WTC11 (cell line): ENCODE measurements around the gene PARD3B. TPM values are rescaled to one million over a fixed set of nuclear protein-coding genes. Genes with fewer than 3 reads are reported as not detected.

Experiments used
- ATAC-seq: fragments of 200-7000 bp; cut with Tn5 transposase; 2 replicates; pipeline ENCODE4 v1.10.0; 2021; ENCODE audit warnings: mild to moderate bottlenecking, moderate library complexity
- CTCF ChIA-PET: fragments of 300-600 bp; sonication (Branson Sonifier 250); formaldehyde crosslinking; loops from one replicate; lab custom pipeline; 2021; ENCODE audit warnings: antibody characterized with exemption; lab: Charles Lee
- POLR2A ChIA-PET: fragments of 350-600 bp; sonication (Branson Sonifier 250); formaldehyde crosslinking; loops from one replicate; lab custom pipeline; 2021; ENCODE audit warnings: antibody characterized with exemption; lab: Charles Lee
- DNase-seq: peaks from one replicate; pipeline ENCODE4 v3.0.0; 2021; ENCODE audit warnings: low spot score
- H3K27ac Mint-ChIP-seq: 2 replicates; pipeline ENCODE4 v1.8.0; 2021; ENCODE audit warnings: mixed read lengths
- H3K27me3 Mint-ChIP-seq: 2 replicates; pipeline ENCODE4 v1.8.0; 2021; ENCODE audit warnings: low read depth, mild to moderate bottlenecking, moderate library complexity, mixed read lengths
- H3K36me3 Mint-ChIP-seq: 2 replicates; pipeline ENCODE4 v1.8.0; 2021; ENCODE audit warnings: mixed read lengths
- H3K4me1 Mint-ChIP-seq: 2 replicates; pipeline ENCODE4 v1.8.0; 2022; ENCODE audit warnings: mixed read lengths
- H3K4me3 Mint-ChIP-seq: 2 replicates; pipeline ENCODE4 v1.8.0; 2021; ENCODE audit warnings: mild to moderate bottlenecking, moderate library complexity, mixed read lengths
- H3K9me3 Mint-ChIP-seq: 2 replicates; pipeline ENCODE4 v1.8.0; 2021; ENCODE audit warnings: mixed read lengths
- CREM ChIP-seq: sonication (generic); formaldehyde crosslinking; IDR thresholded peaks from 2 replicates; pipeline ENCODE4 v1.8.1; 2022; ENCODE audit warnings: mild to moderate bottlenecking, missing genetic modification reagents, moderate library complexity
- GTF2I ChIP-seq: fragments of 250-450 bp; sonication (Bioruptor Pico); conservative IDR thresholded peaks from 2 replicates; pipeline ENCODE4 v1.4.0; 2021; ENCODE audit warnings: mild to moderate bottlenecking
- IRF2 ChIP-seq: sonication (generic); formaldehyde crosslinking; IDR thresholded peaks from 2 replicates; pipeline ENCODE4 v1.8.0; 2022; ENCODE audit warnings: low read depth, missing genetic modification reagents, borderline replicate concordance
- NR2C2 ChIP-seq: sonication (generic); formaldehyde crosslinking; IDR thresholded peaks from 2 replicates; pipeline ENCODE4 v1.8.0; 2022; ENCODE audit warnings: mild to moderate bottlenecking, missing genetic modification reagents
- RORB ChIP-seq: fragments of 250-450 bp; sonication (Bioruptor Pico); IDR thresholded peaks from 2 replicates; pipeline ENCODE4 v1.9.0; 2021; ENCODE audit warnings: mild to moderate bottlenecking
- SMAD4 ChIP-seq: sonication (generic); formaldehyde crosslinking; IDR thresholded peaks from 2 replicates; pipeline ENCODE4 v1.8.0; 2022; ENCODE audit warnings: mild to moderate bottlenecking, missing genetic modification reagents
- SOX15 ChIP-seq: fragments of 250-450 bp; sonication (Bioruptor Pico); IDR thresholded peaks from 2 replicates; pipeline ENCODE4 v1.9.0; 2021; ENCODE audit warnings: mild to moderate bottlenecking
- TEAD1 ChIP-seq: sonication (generic); formaldehyde crosslinking; IDR thresholded peaks from 2 replicates; pipeline ENCODE4 v1.8.0; 2022; ENCODE audit warnings: mild to moderate bottlenecking, missing genetic modification reagents
- TEAD4 ChIP-seq: sonication (generic); formaldehyde crosslinking; IDR thresholded peaks from 2 replicates; pipeline ENCODE4 v1.8.0; 2022; ENCODE audit warnings: mild to moderate bottlenecking, missing genetic modification reagents
- ZBTB21 ChIP-seq: sonication (generic); formaldehyde crosslinking; IDR thresholded peaks from 2 replicates; pipeline ENCODE4 v1.8.1; 2023; ENCODE audit warnings: mild to moderate bottlenecking, missing genetic modification reagents, borderline replicate concordance
- ZNF121 ChIP-seq: sonication (generic); formaldehyde crosslinking; IDR thresholded peaks from 2 replicates; pipeline ENCODE4 v1.8.0; 2023; ENCODE audit warnings: missing genetic modification reagents
- ZNF219 ChIP-seq: sonication (generic); formaldehyde crosslinking; IDR thresholded peaks from 2 replicates; pipeline ENCODE4 v1.8.0; 2023; ENCODE audit warnings: missing genetic modification reagents, mild to moderate bottlenecking, borderline replicate concordance
- ZNF263 ChIP-seq: sonication (generic); formaldehyde crosslinking; IDR thresholded peaks from 2 replicates; pipeline ENCODE4 v1.8.1; 2022; ENCODE audit warnings: low read depth, mild to moderate bottlenecking, moderate library complexity, missing genetic modification reagents
- ZNF423 ChIP-seq: fragments of 250-450 bp; sonication (Bioruptor Pico); IDR thresholded peaks from 2 replicates; pipeline ENCODE4 v2.1.2; 2022; ENCODE audit warnings: mild to moderate bottlenecking, moderate library complexity
- total RNA-seq: library from RNA; stranded (reverse); gene quantifications from 3 replicates; pipeline ENCODE4 v1.2.3, GENCODE V29; 2021
- TF ChIP-seq, protein P1 (sequence below): fragments of 250-450 bp; sonication (Bioruptor Pico); IDR thresholded peaks from 2 replicates; pipeline ENCODE4 v1.9.0; 2021; ENCODE audit warnings: mild to moderate bottlenecking
- TF ChIP-seq, protein P2 (sequence below): sonication (generic); formaldehyde crosslinking; IDR thresholded peaks from 2 replicates; pipeline ENCODE4 v1.8.0; 2022; ENCODE audit warnings: mild to moderate bottlenecking, missing genetic modification reagents
- TF ChIP-seq, protein P3 (sequence below): sonication (generic); formaldehyde crosslinking; IDR thresholded peaks from 2 replicates; pipeline ENCODE4 v1.8.1; 2023; ENCODE audit warnings: mild to moderate bottlenecking, moderate library complexity, missing genetic modification reagents
- TF ChIP-seq, protein P4 (sequence below): sonication (generic); formaldehyde crosslinking; IDR thresholded peaks from 2 replicates; pipeline ENCODE4 v1.8.0; 2022; ENCODE audit warnings: mild to moderate bottlenecking, missing genetic modification reagents
- TF ChIP-seq, protein P5 (sequence below): sonication (generic); formaldehyde crosslinking; IDR thresholded peaks from 2 replicates; pipeline ENCODE4 v1.8.1; 2022; ENCODE audit warnings: low read depth, missing genetic modification reagents, borderline replicate concordance
- TF ChIP-seq, protein P6 (sequence below): fragments of 250-450 bp; sonication (Bioruptor Pico); conservative IDR thresholded peaks from 2 replicates; pipeline ENCODE4 v1.9.0; 2021; ENCODE audit warnings: mild to moderate bottlenecking

Gene PARD3B
- total RNA-seq, 1 experiment from 2014 or later: 5.6 TPM

DNA sequence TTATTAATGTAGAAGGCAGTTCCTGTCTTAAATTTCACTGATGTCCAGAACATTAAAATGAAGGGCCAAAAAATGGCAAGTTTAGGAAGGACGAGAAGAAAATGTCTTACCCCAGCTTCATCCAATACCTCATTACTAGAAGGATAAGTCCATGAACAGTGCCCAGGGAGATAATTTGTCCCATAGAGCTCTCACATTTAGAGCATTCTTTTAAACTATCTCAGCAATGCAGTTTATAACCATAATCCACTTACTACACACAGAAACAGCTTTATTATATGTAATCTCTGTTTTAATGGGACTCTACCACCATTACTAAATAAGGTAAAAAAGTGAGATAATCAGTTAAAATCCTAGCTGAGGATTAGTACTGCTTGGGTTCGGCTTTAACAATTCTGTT is 142.5 kb downstream of the PARD3B start:
- H3K9me3 Mint-ChIP-seq: no peaks in the 10 kb centered on the region
- no peak overlapping the region for H3K4me3 Mint-ChIP-seq
- ChIA-PET POLR2A (interaction anchor here (1.0 kb wide), 1 partner anchor 510 kb away, joined by 3 read pairs; no protein-coding TSS in a partner anchor), CTCF (no interaction called here)
- TF ChIP-seq ZNF423 (no peak), TEAD1 (CRISPR knock-in tag) (no peak), RORB (no peak), ZBTB21 (no peak), NR2C2 (no peak), ZNF121 (no peak), CREM (CRISPR knock-in tag) (no peak), ZNF219 (CRISPR knock-in tag) (no peak), GTF2I (no peak), ZNF263 (no peak), SOX15 (CRISPR knock-in tag) (no peak), TEAD4 (CRISPR knock-in tag) (no peak), SMAD4 (CRISPR knock-in tag) (no peak), IRF2 (CRISPR knock-in tag) (no peak)
- TF ChIP-seq, protein P1, sequence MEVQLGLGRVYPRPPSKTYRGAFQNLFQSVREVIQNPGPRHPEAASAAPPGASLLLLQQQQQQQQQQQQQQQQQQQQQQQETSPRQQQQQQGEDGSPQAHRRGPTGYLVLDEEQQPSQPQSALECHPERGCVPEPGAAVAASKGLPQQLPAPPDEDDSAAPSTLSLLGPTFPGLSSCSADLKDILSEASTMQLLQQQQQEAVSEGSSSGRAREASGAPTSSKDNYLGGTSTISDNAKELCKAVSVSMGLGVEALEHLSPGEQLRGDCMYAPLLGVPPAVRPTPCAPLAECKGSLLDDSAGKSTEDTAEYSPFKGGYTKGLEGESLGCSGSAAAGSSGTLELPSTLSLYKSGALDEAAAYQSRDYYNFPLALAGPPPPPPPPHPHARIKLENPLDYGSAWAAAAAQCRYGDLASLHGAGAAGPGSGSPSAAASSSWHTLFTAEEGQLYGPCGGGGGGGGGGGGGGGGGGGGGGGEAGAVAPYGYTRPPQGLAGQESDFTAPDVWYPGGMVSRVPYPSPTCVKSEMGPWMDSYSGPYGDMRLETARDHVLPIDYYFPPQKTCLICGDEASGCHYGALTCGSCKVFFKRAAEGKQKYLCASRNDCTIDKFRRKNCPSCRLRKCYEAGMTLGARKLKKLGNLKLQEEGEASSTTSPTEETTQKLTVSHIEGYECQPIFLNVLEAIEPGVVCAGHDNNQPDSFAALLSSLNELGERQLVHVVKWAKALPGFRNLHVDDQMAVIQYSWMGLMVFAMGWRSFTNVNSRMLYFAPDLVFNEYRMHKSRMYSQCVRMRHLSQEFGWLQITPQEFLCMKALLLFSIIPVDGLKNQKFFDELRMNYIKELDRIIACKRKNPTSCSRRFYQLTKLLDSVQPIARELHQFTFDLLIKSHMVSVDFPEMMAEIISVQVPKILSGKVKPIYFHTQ (CRISPR knock-in tag): no peak
- TF ChIP-seq, protein P2, sequence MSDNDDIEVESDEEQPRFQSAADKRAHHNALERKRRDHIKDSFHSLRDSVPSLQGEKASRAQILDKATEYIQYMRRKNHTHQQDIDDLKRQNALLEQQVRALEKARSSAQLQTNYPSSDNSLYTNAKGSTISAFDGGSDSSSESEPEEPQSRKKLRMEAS (CRISPR knock-in tag): no peak
- TF ChIP-seq, protein P3, sequence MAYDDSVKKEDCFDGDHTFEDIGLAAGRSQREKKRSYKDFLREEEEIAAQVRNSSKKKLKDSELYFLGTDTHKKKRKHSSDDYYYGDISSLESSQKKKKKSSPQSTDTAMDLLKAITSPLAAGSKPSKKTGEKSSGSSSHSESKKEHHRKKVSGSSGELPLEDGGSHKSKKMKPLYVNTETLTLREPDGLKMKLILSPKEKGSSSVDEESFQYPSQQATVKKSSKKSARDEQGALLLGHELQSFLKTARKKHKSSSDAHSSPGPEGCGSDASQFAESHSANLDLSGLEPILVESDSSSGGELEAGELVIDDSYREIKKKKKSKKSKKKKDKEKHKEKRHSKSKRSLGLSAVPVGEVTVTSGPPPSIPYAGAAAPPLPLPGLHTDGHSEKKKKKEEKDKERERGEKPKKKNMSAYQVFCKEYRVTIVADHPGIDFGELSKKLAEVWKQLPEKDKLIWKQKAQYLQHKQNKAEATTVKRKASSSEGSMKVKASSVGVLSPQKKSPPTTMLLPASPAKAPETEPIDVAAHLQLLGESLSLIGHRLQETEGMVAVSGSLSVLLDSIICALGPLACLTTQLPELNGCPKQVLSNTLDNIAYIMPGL (CRISPR knock-in tag): no peak
- TF ChIP-seq, protein P4, sequence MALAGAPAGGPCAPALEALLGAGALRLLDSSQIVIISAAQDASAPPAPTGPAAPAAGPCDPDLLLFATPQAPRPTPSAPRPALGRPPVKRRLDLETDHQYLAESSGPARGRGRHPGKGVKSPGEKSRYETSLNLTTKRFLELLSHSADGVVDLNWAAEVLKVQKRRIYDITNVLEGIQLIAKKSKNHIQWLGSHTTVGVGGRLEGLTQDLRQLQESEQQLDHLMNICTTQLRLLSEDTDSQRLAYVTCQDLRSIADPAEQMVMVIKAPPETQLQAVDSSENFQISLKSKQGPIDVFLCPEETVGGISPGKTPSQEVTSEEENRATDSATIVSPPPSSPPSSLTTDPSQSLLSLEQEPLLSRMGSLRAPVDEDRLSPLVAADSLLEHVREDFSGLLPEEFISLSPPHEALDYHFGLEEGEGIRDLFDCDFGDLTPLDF (CRISPR knock-in tag): no peak
- TF ChIP-seq, protein P5, sequence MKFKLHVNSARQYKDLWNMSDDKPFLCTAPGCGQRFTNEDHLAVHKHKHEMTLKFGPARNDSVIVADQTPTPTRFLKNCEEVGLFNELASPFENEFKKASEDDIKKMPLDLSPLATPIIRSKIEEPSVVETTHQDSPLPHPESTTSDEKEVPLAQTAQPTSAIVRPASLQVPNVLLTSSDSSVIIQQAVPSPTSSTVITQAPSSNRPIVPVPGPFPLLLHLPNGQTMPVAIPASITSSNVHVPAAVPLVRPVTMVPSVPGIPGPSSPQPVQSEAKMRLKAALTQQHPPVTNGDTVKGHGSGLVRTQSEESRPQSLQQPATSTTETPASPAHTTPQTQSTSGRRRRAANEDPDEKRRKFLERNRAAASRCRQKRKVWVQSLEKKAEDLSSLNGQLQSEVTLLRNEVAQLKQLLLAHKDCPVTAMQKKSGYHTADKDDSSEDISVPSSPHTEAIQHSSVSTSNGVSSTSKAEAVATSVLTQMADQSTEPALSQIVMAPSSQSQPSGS (CRISPR knock-in tag): no peak
- TF ChIP-seq, protein P6, sequence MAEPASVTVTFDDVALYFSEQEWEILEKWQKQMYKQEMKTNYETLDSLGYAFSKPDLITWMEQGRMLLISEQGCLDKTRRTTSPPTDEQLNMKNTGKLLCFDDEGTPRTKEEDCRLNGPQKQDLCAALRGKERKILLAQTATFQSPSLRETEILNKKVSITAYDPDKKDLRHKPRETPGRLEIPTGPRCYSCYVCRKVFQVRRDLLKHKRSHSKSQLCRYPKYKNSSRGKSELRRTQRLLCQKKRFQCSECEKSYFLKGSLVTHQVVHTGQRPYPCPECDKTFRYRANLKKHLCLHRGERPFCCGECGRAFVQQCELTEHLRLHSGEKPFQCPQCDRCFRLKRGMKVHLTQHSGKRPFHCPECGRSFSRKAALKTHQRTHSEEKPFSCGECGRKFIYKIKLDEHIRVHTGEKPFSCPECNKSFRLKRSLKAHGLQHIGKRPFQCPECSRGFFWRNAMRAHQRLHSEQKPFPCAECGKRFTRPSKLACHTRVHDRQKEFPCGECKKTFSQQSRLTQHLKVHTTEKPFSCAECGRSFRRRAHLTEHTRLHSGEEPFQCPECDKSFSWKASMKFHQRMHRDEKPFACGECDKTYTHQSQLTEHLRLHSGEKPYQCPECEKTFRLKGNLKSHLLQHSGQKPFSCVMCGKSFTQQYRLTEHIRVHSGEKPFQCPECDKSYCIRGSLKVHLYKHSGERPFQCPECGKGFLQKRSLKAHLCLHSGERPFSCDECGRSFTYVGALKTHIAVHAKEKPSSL (CRISPR knock-in tag): no peak
- H3K4me1 Mint-ChIP-seq: peaks cover 2% of the 10 kb centered on the region
- H3K27ac Mint-ChIP-seq: no peak overlapping the region
- no peak for DNase-seq
- no peaks in the 10 kb centered on the region for H3K36me3 Mint-ChIP-seq
- ATAC-seq: no peak
- H3K27me3 Mint-ChIP-seq: no peaks in the 10 kb centered on the region
